OCI-LY1 (cell line): ENCODE data around the gene SERP1.
"Not testable (repeated sequence)": the region's sequence is repeated elsewhere in the genome, so short reads cannot be mapped to it uniquely, and the experiment has no call there.

Experiments
- H2AFZ ChIP-seq: fragments of 200-600 bp; sonication (generic), shearing (Covaris generic); 2 replicates; pipeline ENCODE4 v1.6.0; 2014; ENCODE audit warnings: antibody characterized with exemption, mild to moderate bottlenecking, low read length
- H3F3A ChIP-seq: fragments of 200-600 bp; sonication (generic), shearing (Covaris generic); 2 replicates; pipeline ENCODE4 v1.6.0; 2014; ENCODE audit warnings: mild to moderate bottlenecking, antibody characterized with exemption, low read length, moderate library complexity; ENCODE audit not compliant: insufficient read depth
- H3K27ac ChIP-seq: fragments of 200-600 bp; sonication (generic); 2 replicates; pipeline ENCODE4 v1.5.1; 2014; ENCODE audit warnings: low read length, mixed run types, mild to moderate bottlenecking, low read depth; ENCODE audit not compliant: poor library complexity, severe bottlenecking
- H3K27me3 ChIP-seq: fragments of 200-600 bp; sonication (generic); 2 replicates; pipeline ENCODE4 v1.6.0; 2014; ENCODE audit warnings: antibody characterized with exemption, mild to moderate bottlenecking, low read length, moderate library complexity; ENCODE audit not compliant: insufficient read depth
- H3K36me3 ChIP-seq: fragments of 200-600 bp; sonication (generic); 2 replicates; pipeline ENCODE4 v1.6.1; 2014; ENCODE audit warnings: mild to moderate bottlenecking, antibody characterized with exemption, low read length, moderate library complexity, mixed read lengths; ENCODE audit not compliant: insufficient read depth
- H3K4me1 ChIP-seq: fragments of 200-600 bp; sonication (generic); 2 replicates; pipeline ENCODE4 v1.5.1; 2014; ENCODE audit warnings: mild to moderate bottlenecking, low read length, moderate library complexity; ENCODE audit not compliant: insufficient read depth, severe bottlenecking
- H3K4me2 ChIP-seq: fragments of 200-600 bp; sonication (generic), shearing (Covaris generic); 2 replicates; pipeline ENCODE4 v1.6.1; 2014; ENCODE audit warnings: low read length
- H3K4me3 ChIP-seq: fragments of 200-600 bp; sonication (generic); 2 replicates; pipeline ENCODE4 v1.5.1; 2014; ENCODE audit warnings: low read length, low read depth, mild to moderate bottlenecking, mixed read lengths; ENCODE audit not compliant: poor library complexity, severe bottlenecking
- H3K79me2 ChIP-seq: fragments of 200-600 bp; shearing (Covaris generic); 2 replicates; pipeline ENCODE4 v1.6.1; 2016; ENCODE audit warnings: mixed run types, low read length, mixed read lengths; ENCODE audit not compliant: insufficient read depth
- H3K9ac ChIP-seq: fragments of 200-600 bp; sonication (generic), shearing (Covaris generic); 2 replicates; pipeline ENCODE4 v1.6.1; 2014; ENCODE audit warnings: mild to moderate bottlenecking, low read length, mixed read lengths
- H3K9me2 ChIP-seq: fragments of 200-600 bp; sonication (generic), shearing (Covaris generic); 2 replicates; pipeline ENCODE4 v1.6.1; 2014; ENCODE audit warnings: low read depth, mild to moderate bottlenecking, low read length, mixed read lengths
- H3K9me3 ChIP-seq: fragments of 200-600 bp; shearing (Covaris generic); 2 replicates; pipeline ENCODE4 v1.6.1; 2014; ENCODE audit warnings: low read length, mixed read lengths
- H4K20me1 ChIP-seq: fragments of 200-600 bp; sonication (generic), shearing (Covaris generic); 2 replicates; pipeline ENCODE4 v1.6.0; 2016; ENCODE audit warnings: mild to moderate bottlenecking, low read length; ENCODE audit not compliant: insufficient read depth
- EZH2 ChIP-seq: fragments of 200-600 bp; sonication (generic), shearing (Covaris generic); IDR thresholded peaks from 2 replicates; pipeline ENCODE4 v1.8.0; 2017; ENCODE audit warnings: borderline replicate concordance, mixed run types, mild to moderate bottlenecking, antibody characterized with exemption, low read length, moderate library complexity, mixed read lengths
- TF ChIP-seq, protein P1 (sequence below): fragments of 200-600 bp; sonication (generic), shearing (Covaris generic); IDR thresholded peaks from 2 replicates; pipeline ENCODE4 v1.5.1; 2017; ENCODE audit warnings: mild to moderate bottlenecking, antibody characterized with exemption, low read length, moderate library complexity, mixed read lengths

Gene SERP1

GRCh38 chr3:150504483-150504882, 41.8 kb downstream of the SERP1 start:
- no peak overlapping the region for H2AFZ ChIP-seq
- H3K4me3 ChIP-seq: no peak overlapping the region
- TF ChIP-seq, protein P1, sequence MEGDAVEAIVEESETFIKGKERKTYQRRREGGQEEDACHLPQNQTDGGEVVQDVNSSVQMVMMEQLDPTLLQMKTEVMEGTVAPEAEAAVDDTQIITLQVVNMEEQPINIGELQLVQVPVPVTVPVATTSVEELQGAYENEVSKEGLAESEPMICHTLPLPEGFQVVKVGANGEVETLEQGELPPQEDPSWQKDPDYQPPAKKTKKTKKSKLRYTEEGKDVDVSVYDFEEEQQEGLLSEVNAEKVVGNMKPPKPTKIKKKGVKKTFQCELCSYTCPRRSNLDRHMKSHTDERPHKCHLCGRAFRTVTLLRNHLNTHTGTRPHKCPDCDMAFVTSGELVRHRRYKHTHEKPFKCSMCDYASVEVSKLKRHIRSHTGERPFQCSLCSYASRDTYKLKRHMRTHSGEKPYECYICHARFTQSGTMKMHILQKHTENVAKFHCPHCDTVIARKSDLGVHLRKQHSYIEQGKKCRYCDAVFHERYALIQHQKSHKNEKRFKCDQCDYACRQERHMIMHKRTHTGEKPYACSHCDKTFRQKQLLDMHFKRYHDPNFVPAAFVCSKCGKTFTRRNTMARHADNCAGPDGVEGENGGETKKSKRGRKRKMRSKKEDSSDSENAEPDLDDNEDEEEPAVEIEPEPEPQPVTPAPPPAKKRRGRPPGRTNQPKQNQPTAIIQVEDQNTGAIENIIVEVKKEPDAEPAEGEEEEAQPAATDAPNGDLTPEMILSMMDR: no peak
- no peak for TF ChIP-seq EZH2

DNA sequence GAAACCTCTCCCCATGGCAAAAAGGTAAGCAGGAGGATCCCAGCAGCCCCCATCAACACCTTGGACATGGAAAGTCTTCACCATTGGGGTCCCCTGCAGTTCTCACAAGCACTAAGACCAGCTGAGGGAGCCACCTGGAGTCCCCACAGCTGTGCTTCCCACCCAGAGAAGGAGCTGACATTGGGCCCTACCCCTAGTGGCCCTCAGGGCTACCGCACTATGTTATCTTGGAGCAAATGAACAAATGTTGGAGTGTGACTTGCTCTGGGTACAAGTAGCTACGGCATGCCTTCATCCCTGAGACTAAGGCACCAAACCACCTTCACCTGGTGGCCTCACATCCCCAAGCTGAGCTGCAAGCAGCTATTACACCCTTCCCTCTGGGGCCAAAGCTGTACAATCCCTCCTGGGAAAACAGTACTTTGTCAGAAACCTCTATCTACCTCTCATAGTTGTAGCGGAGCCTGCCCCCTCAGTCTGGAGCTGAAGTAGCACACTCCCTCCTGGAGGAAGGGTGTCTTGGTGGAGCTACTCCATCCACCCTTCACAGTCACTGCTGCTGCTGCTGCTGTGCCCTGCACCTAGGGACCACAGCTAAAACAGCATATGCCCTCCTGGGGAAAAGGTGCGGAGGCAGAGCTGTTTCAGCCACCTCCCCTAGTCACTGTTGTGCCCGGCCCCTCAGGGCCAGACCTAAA, 42.7 kb downstream of the SERP1 start:
- Histone ChIP-seq H3K79me2 (no peaks in the 10 kb centered on the region), H4K20me1 (no peaks in the 10 kb centered on the region), H3K27me3 (no peaks in the 10 kb centered on the region), H3K4me3 (no peak overlapping the region), H3K36me3 (no peaks in the 10 kb centered on the region; the same call in 1 of the 2 replicates), H3K9ac (no peak overlapping the region), H2AFZ (no peak overlapping the region), H3K27ac (no peak overlapping the region), H3K4me1 (no peaks in the 10 kb centered on the region), H3K9me3 (no peaks in the 10 kb centered on the region), H3K9me2 (no peaks in the 10 kb centered on the region), H3K4me2 (no peak overlapping the region), H3F3A (no peaks in the 10 kb centered on the region)
- no peak for TF ChIP-seq EZH2
- TF ChIP-seq, protein P1: no peak; the same call in 1 of the 2 replicates

More at GRCh38 chr3:150504483-150504882, 41.8 kb downstream of the SERP1 start:
- Histone ChIP-seq H4K20me1 (no peaks in the 10 kb centered on the region), H3K27me3 (no peaks in the 10 kb centered on the region), H3K36me3 (no peaks in the 10 kb centered on the region; the same call in 1 of the 2 replicates), H3K27ac (no peak overlapping the region), H3K9ac (no peak overlapping the region), H3K4me1 (no peaks in the 10 kb centered on the region), H3K4me2 (no peak overlapping the region), H3K9me2 (no peaks in the 10 kb centered on the region), H3K9me3 (no peaks in the 10 kb centered on the region), H3F3A (no peaks in the 10 kb centered on the region), H3K79me2 (no peaks in the 10 kb centered on the region)

- not testable (repeated sequence) for H3K79me2 ChIP-seq, H3F3A ChIP-seq, H3K4me2 ChIP-seq, H2AFZ ChIP-seq, H3K27ac ChIP-seq, H3K4me3 ChIP-seq, H3K9me2 ChIP-seq, H3K36me3 ChIP-seq, H4K20me1 ChIP-seq, H3K4me1 ChIP-seq, H3K9me3 ChIP-seq, H3K27me3 ChIP-seq, H3K9ac ChIP-seq
Observed at GRCh38 chr3:150500960-150501359, 45.3 kb downstream of the SERP1 start.

GRCh38 chr3:150497956-150498355, 48.3 kb downstream of the SERP1 start:
- TF ChIP-seq EZH2: no peak
- TF ChIP-seq, protein P1: no peak
- Histone ChIP-seq H3K79me2 (no peaks in the 10 kb centered on the region), H3K4me3 (no peak overlapping the region), H3K36me3 (no peaks in the 10 kb centered on the region; the same call in 1 of the 2 replicates), H3K27ac (no peak overlapping the region), H3K9me3 (no peaks in the 10 kb centered on the region), H3K27me3 (no peaks in the 10 kb centered on the region), H4K20me1 (no peaks in the 10 kb centered on the region), H3F3A (no peaks in the 10 kb centered on the region), H2AFZ (no peak overlapping the region), H3K4me1 (no peaks in the 10 kb centered on the region), H3K4me2 (no peak overlapping the region), H3K9me2 (no peaks in the 10 kb centered on the region), H3K9ac (no peak overlapping the region)
